ENCODE data around the gene ETFDH.
"Not testable (repeated sequence)": the region's sequence is repeated elsewhere in the genome, so short reads cannot be mapped to it uniquely, and the experiment has no call there.

ETFDH gene

DNA sequence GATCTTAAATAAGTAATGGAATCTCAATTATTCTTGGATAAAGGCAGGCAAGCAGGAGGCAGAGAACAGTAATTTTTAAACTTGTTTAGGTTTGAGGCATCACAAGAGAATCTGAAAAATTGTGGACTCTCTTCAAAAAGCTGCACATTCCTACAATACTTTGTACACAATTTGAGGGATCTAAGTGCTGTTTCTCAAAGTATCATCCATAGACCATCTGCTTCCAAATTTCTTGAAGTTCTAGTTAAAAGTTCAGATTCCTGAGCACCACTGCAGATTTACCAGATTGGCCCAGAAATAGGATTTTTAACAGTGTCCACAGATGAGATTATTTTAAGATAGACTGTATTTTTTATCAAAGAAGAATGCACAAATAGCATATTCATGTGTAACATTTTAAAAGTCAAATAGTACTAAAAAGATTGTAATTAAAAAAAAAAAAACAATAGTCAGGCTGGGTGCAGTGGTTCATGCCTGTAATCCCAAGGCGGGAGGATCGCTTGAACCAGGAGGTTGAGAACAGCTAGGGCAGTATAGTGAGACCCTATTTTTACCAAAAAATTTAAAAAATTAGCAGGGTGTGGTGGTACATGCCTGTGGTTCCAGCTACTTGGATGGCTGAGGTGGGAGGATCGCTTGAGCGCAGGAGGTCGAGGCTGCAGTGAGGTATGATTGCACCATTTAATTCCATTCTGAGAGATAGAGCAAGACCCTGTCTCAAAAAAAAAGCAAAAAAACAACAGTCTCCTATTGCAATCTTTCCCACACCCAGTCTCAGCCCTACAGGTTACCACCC, 82.5 kb downstream of the ETFDH start:
- DNase-seq (ENCODE audit: low read depth in 2 of 3, low spot score in 1 of 3), result no peak

DNA sequence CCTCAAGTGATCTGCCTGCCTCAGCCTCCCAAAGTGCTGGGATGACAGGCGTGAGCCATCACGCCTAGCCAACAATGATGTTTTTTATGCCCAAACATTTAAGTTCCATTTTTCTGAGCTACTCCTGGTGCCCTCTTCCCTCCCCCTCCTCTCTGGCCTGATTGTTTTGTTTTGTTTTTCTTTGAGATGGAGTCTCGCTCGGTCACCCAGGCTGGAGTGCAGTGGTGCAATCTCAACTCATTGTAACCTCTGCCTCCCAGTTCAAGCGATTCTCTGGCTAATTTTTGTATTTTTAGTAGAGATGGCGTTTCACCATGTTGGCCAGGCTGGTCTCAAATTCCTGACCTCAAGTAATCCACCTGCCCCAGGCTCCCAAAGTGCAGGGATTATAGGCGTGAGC, 83.7 kb downstream of the ETFDH start:
- not testable (repeated sequence) for DNase-seq (ENCODE audit: low read depth in 2 of 3, low spot score in 1 of 3)

DNA sequence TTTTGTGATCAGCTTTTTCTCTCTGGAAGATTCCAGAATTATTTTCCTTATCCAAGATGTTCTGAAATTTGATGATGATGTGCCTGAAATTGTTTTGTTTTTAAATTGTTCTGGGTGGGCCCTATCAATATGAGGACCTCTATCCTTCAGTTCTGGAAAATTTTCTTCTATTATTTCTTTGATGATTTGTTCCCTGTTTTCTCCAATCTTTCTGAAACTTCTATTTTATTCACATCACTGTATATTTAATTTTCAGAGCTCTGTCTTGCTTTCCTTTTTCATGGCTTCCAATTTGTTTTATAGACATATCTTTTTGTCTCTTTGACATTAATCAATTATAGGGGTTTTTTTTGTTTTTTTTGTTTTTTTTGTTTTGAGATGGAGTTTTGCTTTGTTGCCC, 84.5 kb downstream of the ETFDH start:
- DNase-seq (ENCODE audit: low read depth in 2 of 3, low spot score in 1 of 3), result no peak

DNA sequence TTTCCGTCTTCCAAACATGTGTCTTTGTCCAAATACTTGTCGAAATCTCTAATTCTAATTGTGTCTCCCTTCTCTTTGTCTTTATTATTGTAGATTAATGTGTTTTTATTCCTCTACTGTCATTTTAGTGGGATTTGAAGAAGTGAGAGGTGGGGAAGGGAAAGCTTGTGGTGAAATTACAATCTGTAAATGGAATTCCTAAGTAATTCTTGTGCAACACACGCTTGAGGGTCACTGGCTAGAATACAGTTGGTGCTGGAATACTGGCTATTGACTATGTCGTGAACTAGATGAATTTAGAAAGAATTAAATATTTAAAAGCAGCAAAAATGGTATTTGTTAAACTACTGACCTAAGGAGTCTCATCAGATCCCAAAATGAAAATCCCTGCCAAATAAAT, 86.0 kb downstream of the ETFDH start:
- DNase-seq (ENCODE audit: low read depth in 2 of 3, low spot score in 1 of 3), result no peak

DNA sequence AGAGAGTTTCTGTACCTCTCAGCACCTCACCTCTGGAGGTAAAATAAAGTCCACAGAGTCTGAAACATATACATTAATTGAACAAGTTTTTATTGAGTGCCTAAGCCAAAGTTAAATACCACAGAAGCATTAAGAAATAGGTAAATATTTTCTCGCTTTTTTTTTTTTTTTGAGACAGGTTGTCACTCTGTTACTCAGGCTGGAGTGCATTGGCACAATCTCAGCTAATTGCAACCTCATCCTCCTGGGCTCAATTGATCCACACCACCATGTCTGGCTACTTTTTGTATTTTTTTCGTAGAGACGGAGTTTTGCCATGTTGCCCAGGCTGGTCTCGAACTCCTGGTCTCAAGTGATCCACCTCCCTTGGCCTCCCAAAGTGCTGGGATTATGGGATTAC, 86.6 kb downstream of the ETFDH start:
- no peak for DNase-seq (ENCODE audit: low read depth in 2 of 3, low spot score in 1 of 3)
